ENCODE data around the gene KDM8.

- no peak for TF ChIP-seq CTCF (IDR thresholded peaks at IDR 0.05; ENCODE audit: low read length)
- TF ChIP-seq EZH2 (IDR thresholded peaks at IDR 0.05; ENCODE audit: borderline replicate concordance, low read length): no peak
Measured at GRCh38 chr16:27233731-27234130, 30.4 kb downstream of the KDM8 start.

Measured in OCI-LY1 (cell line).